ENCODE results near the gene RCHY1. TPM values are rescaled to one million over a fixed set of nuclear protein-coding genes. Genes with fewer than 3 reads are reported as not detected.

Gene RCHY1
- total RNA-seq, 1 experiment from 2014 or later, result 33.4 TPM

DNA sequence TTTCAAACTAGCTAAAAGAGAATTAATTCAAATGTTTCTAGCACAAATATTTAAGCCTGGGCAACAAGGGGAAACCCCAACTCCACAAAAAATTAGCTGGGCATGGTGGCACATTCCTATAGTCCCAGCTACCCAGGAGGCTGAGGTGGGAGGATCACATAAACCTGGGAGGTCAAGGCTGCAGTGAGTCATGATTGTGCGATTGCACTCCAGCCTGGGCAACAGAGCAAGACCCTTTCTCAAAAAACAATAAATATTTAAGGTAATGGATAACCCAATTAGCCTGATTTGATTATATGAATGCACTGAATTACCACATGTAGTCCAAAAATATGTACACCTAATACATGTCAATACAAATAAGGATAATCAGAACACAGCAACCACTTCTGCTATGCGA, 14.3 kb downstream of the RCHY1 start:
- DNase-seq (ENCODE audit: low read depth, low spot score) (no peak), ATAC-seq (no peak)
- no peak overlapping the region for H3K27ac ChIP-seq (ENCODE audit: low read depth, low read length)
- ChIA-PET POLR2A (interaction anchor here (1.4 kb wide), 1 partner anchor 15 kb away, joined by 3 read pairs; the partner anchor contains the start of genes RCHY1 and THAP6), RAD21 (ENCODE audit: low non-redundant PET in 1 of 2, low total read pairs in 2 of 2, uncharacterized antibody in 2 of 2, unreplicated experiment in 2 of 2) (no interaction called here), CTCF (interaction anchor here (1.2 kb wide), 1 partner anchor 10 kb away, joined by 4 read pairs; no protein-coding TSS in a partner anchor)
- H3K9me3 ChIP-seq (ENCODE audit: control insufficient read depth in 1 of 2, insufficient read depth in 1 of 2, low read depth in 1 of 2, low read length in 2 of 2), result no peaks in the 10 kb centered on the region
- H3K79me2 ChIP-seq (ENCODE audit: insufficient read depth, low read length), result peaks cover 88% of the 10 kb centered on the region
- H4K20me1 ChIP-seq (ENCODE audit: insufficient read depth), result no peaks in the 10 kb centered on the region
- H3K27me3 ChIP-seq (ENCODE audit: insufficient read depth, low read length), result no peaks in the 10 kb centered on the region
- no peak overlapping the region for H3K4me3 ChIP-seq (replicated peaks in 1 of 2; ENCODE audit: low read depth in 1 of 2, low read length in 2 of 2)
- peaks cover 5 to 21% of the 10 kb centered on the region in 2 experiments for H3K36me3 ChIP-seq (ENCODE audit: control insufficient read depth in 1 of 2, insufficient read depth in 2 of 2, low read length in 2 of 2)
- H3K4me1 ChIP-seq (ENCODE audit: control insufficient read depth in 1 of 2, insufficient read depth in 2 of 2, low read length in 2 of 2), result no peaks in the 10 kb centered on the region
- no peak overlapping the region for H3K4me2 ChIP-seq (ENCODE audit: low read length)
- TF ChIP-seq, protein P1, sequence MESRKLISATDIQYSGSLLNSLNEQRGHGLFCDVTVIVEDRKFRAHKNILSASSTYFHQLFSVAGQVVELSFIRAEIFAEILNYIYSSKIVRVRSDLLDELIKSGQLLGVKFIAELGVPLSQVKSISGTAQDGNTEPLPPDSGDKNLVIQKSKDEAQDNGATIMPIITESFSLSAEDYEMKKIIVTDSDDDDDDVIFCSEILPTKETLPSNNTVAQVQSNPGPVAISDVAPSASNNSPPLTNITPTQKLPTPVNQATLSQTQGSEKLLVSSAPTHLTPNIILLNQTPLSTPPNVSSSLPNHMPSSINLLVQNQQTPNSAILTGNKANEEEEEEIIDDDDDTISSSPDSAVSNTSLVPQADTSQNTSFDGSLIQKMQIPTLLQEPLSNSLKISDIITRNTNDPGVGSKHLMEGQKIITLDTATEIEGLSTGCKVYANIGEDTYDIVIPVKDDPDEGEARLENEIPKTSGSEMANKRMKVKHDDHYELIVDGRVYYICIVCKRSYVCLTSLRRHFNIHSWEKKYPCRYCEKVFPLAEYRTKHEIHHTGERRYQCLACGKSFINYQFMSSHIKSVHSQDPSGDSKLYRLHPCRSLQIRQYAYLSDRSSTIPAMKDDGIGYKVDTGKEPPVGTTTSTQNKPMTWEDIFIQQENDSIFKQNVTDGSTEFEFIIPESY (IDR thresholded peaks at IDR 0.05; ENCODE audit: extremely low read depth, insufficient replicate concordance, low read length), result no peak
- TF ChIP-seq FOSL1 (IDR thresholded peaks at IDR 0.05; ENCODE audit: low read depth), result no peak
- TF ChIP-seq, protein P2, sequence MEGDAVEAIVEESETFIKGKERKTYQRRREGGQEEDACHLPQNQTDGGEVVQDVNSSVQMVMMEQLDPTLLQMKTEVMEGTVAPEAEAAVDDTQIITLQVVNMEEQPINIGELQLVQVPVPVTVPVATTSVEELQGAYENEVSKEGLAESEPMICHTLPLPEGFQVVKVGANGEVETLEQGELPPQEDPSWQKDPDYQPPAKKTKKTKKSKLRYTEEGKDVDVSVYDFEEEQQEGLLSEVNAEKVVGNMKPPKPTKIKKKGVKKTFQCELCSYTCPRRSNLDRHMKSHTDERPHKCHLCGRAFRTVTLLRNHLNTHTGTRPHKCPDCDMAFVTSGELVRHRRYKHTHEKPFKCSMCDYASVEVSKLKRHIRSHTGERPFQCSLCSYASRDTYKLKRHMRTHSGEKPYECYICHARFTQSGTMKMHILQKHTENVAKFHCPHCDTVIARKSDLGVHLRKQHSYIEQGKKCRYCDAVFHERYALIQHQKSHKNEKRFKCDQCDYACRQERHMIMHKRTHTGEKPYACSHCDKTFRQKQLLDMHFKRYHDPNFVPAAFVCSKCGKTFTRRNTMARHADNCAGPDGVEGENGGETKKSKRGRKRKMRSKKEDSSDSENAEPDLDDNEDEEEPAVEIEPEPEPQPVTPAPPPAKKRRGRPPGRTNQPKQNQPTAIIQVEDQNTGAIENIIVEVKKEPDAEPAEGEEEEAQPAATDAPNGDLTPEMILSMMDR (IDR thresholded peaks at IDR 0.05 in 2 of 3, conservative IDR thresholded peaks at IDR 0.05 in 1 of 3; ENCODE audit: borderline replicate concordance in 1 of 3, insufficient read depth in 1 of 3, low read depth in 2 of 3, low read length in 2 of 3), result no peak
- TF ChIP-seq YY1 (IDR thresholded peaks at IDR 0.05; ENCODE audit: extremely low read depth, insufficient replicate concordance, low read depth, low read length), result no peak
- TF ChIP-seq, protein P3, sequence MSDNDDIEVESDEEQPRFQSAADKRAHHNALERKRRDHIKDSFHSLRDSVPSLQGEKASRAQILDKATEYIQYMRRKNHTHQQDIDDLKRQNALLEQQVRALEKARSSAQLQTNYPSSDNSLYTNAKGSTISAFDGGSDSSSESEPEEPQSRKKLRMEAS (IDR thresholded peaks at IDR 0.05), result no peak
- TF ChIP-seq POLR2AphosphoS5 (IDR thresholded peaks at IDR 0.05; ENCODE audit: low read depth, low read length), result no peak
- no peak for TF ChIP-seq JUND (IDR thresholded peaks at IDR 0.05)
- TF ChIP-seq, protein P4, sequence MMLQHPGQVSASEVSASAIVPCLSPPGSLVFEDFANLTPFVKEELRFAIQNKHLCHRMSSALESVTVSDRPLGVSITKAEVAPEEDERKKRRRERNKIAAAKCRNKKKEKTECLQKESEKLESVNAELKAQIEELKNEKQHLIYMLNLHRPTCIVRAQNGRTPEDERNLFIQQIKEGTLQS (IDR thresholded peaks at IDR 0.05), result no peak
- no peak for TF ChIP-seq SP1 (IDR thresholded peaks at IDR 0.05; ENCODE audit: low read depth)
- TF ChIP-seq CEBPB (IDR thresholded peaks at IDR 0.05; ENCODE audit: low read depth), result no peak
- no peak for TF ChIP-seq EZH2phosphoT487 (IDR thresholded peaks at IDR 0.05; ENCODE audit: borderline replicate concordance)
- TF ChIP-seq, protein P5, sequence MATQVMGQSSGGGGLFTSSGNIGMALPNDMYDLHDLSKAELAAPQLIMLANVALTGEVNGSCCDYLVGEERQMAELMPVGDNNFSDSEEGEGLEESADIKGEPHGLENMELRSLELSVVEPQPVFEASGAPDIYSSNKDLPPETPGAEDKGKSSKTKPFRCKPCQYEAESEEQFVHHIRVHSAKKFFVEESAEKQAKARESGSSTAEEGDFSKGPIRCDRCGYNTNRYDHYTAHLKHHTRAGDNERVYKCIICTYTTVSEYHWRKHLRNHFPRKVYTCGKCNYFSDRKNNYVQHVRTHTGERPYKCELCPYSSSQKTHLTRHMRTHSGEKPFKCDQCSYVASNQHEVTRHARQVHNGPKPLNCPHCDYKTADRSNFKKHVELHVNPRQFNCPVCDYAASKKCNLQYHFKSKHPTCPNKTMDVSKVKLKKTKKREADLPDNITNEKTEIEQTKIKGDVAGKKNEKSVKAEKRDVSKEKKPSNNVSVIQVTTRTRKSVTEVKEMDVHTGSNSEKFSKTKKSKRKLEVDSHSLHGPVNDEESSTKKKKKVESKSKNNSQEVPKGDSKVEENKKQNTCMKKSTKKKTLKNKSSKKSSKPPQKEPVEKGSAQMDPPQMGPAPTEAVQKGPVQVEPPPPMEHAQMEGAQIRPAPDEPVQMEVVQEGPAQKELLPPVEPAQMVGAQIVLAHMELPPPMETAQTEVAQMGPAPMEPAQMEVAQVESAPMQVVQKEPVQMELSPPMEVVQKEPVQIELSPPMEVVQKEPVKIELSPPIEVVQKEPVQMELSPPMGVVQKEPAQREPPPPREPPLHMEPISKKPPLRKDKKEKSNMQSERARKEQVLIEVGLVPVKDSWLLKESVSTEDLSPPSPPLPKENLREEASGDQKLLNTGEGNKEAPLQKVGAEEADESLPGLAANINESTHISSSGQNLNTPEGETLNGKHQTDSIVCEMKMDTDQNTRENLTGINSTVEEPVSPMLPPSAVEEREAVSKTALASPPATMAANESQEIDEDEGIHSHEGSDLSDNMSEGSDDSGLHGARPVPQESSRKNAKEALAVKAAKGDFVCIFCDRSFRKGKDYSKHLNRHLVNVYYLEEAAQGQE (IDR thresholded peaks at IDR 0.05; ENCODE audit: low read depth), result no peak
- no peak for TF ChIP-seq RAD21 (IDR thresholded peaks at IDR 0.05; ENCODE audit: low read depth)
- TF ChIP-seq ELF1 (IDR thresholded peaks at IDR 0.05; ENCODE audit: borderline replicate concordance, low read depth), result no peak
- no peak overlapping the region for H3K9ac ChIP-seq (ENCODE audit: low read length)
- BruUV-seq (replicated peaks), result no TSS peak
- intact Hi-C loops (cut with micrococcal nuclease), result no loop called here
- H3K9me2 ChIP-seq (ENCODE audit: insufficient read depth), result no peaks in the 10 kb centered on the region
- no peak overlapping the region for H2AFZ ChIP-seq (ENCODE audit: low read depth, low read length, poor library complexity, severe bottlenecking)

All from HCT116 (cell line).